Coronary artery (tissue), 2 donors: ENCODE measurements around the gene NLRP5.

Source experiments
- DNase-seq: peaks from one replicate; pipeline ENCODE4 v3.0.0-alpha.2; 2017; ENCODE audit warnings: low spot score
- H3K27ac ChIP-seq, 2 donors: fragments of 200-600 bp; sonication (generic); one replicate each; pipeline ENCODE4 v1.5.1; 2016 to 2019
- H3K4me3 ChIP-seq: fragments of 200-600 bp; sonication (generic); 2 replicates; pipeline ENCODE4 v1.5.1; 2016; ENCODE audit warnings: mild to moderate bottlenecking, moderate library complexity
- TF ChIP-seq, protein P1 (sequence below): fragments of 200-600 bp; sonication (generic); IDR thresholded peaks from one replicate; pipeline ENCODE4 v1.5.1; 2019; ENCODE audit warnings: antibody characterized with exemption

Gene NLRP5

GRCh38 chr19:56085571-56086275 lies 99.1 kb downstream of the NLRP5 start:
- no peak overlapping the region for H3K27ac ChIP-seq
- DNase-seq: no peak
- no peak overlapping the region for H3K4me3 ChIP-seq
- TF ChIP-seq, protein P1, sequence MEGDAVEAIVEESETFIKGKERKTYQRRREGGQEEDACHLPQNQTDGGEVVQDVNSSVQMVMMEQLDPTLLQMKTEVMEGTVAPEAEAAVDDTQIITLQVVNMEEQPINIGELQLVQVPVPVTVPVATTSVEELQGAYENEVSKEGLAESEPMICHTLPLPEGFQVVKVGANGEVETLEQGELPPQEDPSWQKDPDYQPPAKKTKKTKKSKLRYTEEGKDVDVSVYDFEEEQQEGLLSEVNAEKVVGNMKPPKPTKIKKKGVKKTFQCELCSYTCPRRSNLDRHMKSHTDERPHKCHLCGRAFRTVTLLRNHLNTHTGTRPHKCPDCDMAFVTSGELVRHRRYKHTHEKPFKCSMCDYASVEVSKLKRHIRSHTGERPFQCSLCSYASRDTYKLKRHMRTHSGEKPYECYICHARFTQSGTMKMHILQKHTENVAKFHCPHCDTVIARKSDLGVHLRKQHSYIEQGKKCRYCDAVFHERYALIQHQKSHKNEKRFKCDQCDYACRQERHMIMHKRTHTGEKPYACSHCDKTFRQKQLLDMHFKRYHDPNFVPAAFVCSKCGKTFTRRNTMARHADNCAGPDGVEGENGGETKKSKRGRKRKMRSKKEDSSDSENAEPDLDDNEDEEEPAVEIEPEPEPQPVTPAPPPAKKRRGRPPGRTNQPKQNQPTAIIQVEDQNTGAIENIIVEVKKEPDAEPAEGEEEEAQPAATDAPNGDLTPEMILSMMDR: no peak

GRCh38 chr19:56086671-56087430 lies 100.3 kb downstream of the NLRP5 start:
- no peak for DNase-seq
- Histone ChIP-seq H3K27ac (no peak overlapping the region), H3K4me3 (no peak overlapping the region)
- TF ChIP-seq, protein P1: no peak

DNA sequence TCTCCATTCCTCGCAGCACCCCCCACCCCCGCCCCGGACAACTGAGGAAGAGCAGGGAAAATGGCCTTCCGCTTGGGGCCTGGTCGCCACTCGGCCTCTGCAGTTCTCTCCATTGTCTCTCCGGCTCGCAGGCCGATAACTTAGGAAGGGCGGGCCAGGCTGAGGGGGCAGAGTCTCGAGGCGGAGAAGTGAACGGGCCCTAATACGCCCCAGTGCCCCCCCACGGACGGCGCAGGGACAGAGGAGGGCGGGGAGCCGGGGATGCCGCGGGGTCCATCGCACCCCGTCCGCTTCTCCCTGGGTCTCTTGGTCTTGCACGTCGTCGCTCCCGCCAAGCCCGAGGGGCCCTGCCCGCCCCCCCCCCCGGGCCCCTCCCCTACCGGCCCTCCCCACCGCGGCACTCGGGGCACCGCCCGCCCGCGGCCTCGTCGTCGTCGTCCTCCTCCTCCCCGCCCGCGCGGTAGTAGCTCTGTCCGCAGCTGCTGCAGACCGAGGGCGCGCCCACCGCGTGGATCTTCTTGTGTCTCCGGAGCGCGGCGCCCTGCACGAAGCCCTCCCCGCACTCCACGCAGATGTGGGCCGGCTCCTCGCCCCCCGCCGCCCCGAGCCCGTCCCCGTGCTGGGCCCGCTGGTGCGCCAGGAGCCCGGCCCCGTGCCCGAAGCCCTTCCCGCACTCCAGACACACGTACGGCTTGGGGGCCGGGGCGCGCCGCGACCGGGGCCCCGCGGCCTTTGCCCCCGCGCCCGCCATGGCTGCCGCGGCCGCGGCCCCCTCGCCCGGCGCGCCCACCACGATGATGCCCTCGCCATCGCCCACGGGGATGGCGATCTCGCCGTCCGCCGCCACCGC lies 101.3 kb downstream of the NLRP5 start:
- TF ChIP-seq, protein P1: no peak
- no peak for DNase-seq
- H3K27ac ChIP-seq: no peak overlapping the region
- H3K4me3 ChIP-seq: no peak overlapping the region

- H3K4me3 ChIP-seq: no peak overlapping the region
- TF ChIP-seq, protein P1: no peak
- no peak for DNase-seq
- H3K27ac ChIP-seq: no peak overlapping the region
Measured at GRCh38 chr19:56088497-56089215, 102.1 kb downstream of the NLRP5 start.

DNA sequence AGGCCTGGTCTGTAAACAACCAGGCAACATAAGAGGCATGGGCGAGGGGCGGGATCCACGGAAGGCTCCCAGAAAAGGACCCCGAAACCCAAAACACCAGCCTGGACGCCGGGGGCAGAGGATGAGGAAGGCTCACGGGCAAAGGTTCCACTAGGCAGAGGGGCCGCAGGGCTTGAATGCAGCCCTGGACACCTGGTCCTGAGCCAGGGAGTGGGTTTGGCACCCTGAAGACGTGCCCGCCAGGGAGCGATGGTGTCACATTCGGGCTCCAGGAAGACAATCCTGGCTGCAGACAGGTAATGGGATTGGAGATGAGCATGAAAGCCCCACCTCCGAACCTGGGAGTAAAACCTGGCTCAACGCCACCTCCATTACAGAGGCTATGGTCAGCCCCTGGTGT lies 102.8 kb downstream of the NLRP5 start:
- DNase-seq: no peak
- no peak overlapping the region for H3K27ac ChIP-seq
- TF ChIP-seq, protein P1: no peak
- H3K4me3 ChIP-seq: no peak overlapping the region

DNA sequence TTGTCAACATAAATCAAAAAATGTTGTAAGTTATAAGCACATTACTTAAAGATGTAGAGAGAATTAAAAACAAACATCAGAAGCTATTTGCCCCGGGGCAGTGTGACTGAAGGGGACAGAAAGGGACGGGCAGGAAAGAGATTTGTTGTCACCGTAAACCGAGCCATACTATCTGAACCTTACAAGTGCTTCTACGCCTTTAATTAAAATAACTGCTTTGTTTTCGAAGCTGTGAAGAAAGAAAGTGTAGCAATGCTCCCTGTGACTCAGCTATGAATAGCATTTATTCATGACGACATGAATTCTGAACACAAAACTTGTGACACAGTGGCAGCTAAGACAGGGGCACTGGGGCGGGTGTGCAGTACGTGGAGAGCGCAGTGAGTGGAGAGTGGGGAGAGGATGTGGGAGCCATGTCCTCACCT lies 104.5 kb downstream of the NLRP5 start:
- Histone ChIP-seq H3K4me3 (no peak overlapping the region), H3K27ac (no peak overlapping the region)
- DNase-seq: no peak
- TF ChIP-seq, protein P1: no peak
